ENCODE data around the gene PNMA6E. TPM values are rescaled to one million over a fixed set of nuclear protein-coding genes. Genes with fewer than 3 reads are reported as not detected.
"Not testable (repeated sequence)": the region's sequence is repeated elsewhere in the genome, so short reads cannot be mapped to it uniquely, and the experiment has no call there.

PNMA6E gene
- polyA plus RNA-seq, 1 donor from 2014 or later = not detected

DNA sequence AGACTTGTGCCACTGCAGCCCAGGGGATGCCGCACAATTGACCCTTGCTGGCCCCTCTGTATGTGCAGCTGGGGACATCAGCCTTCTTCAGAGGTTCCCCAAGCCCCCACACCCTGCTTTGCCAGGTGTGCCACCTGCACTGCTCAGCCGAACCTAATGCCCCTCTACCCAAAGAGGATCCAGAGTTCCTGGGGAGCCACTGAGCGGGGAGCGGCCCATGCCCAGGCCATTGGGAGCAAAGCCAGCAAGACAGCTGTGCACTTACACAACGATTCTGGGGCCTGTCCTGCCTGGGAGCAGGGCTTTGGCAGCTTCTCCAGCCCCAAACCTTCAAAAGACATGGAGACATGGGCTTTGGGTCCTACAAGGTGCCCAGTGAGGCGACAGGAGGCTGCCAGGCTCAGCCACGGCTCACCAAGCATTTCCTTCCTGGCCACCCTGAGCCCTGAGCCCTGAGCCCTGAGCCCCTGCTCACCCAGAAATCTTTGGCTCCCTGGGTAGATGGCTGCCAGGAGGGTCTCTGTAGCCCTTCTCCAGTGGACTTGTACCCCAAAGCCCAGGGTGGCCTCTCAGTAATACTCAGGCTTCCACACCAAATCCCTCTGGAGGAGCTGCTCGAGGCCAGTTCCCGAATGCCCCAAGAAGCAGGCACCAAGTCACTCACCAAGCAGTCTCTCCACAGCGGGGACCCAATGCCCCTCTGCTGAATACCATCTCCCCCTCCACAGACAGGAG lies 13.0 kb downstream of the PNMA6E start:
- no peak overlapping the region for H3K27ac Mint-ChIP-seq
- H3K4me1 Mint-ChIP-seq = no peaks in the 10 kb centered on the region
- no peaks in the 10 kb centered on the region for H3K36me3 Mint-ChIP-seq
- H3K4me3 Mint-ChIP-seq = no peak overlapping the region
- no peaks in the 10 kb centered on the region for H3K27me3 Mint-ChIP-seq
- no peaks in the 10 kb centered on the region for H3K9me3 Mint-ChIP-seq

DNA sequence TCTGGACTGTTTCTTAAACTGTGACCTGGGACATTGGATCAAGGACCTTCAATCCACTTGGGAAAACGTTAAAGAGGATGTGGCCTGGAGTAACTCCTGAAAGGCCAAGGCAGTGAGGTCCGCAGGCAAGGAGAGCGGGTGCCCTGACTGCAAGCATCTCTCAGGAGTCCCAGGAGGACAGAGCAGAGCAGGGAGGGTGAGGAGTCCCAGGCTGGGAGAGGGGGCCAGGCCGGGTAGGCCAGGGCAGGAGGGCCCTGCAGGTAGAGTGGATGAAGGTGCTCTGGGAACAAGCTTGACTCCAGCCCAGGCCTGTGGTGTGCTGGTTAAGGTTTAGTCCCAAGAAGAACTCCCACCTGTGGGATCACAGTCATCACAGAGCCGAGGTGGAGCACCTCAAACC lies 13.8 kb downstream of the PNMA6E start:
- Mint-ChIP-seq H3K27me3 (no peaks in the 10 kb centered on the region), H3K36me3 (no peaks in the 10 kb centered on the region), H3K27ac (no peak overlapping the region)

GRCh38 chrX:153386097-153386496 lies 15.1 kb downstream of the PNMA6E start:
- Mint-ChIP-seq H3K9me3 (no peaks in the 10 kb centered on the region), H3K36me3 (no peaks in the 10 kb centered on the region), H3K4me1 (no peaks in the 10 kb centered on the region)

More for the DNA sequence above, 13.8 kb downstream of the PNMA6E start:
- Mint-ChIP-seq H3K4me3 (no peak overlapping the region), H3K9me3 (no peaks in the 10 kb centered on the region), H3K4me1 (no peaks in the 10 kb centered on the region)

DNA sequence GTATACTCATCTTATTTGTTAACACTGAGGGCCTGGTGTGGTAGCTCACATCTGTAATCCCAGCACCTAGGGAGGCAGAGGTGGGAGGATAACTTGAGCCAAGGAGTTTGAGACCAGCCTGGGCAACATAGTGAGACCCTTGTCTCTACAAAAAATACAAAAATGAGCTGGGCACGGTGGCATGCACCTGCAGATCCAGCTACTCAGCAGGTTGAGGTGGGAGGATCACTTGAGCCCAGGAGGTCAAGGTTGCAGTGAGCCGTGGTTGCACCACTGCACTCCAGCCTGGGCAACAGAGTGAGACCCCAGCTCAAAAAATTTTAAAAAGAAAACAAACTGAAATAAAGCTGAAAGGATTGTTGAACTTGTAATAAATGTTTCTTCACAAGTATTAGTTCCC lies 16.2 kb downstream of the PNMA6E start:
- H3K27me3 Mint-ChIP-seq, H3K4me3 Mint-ChIP-seq, H3K9me3 Mint-ChIP-seq, H3K36me3 Mint-ChIP-seq, H3K27ac Mint-ChIP-seq, H3K4me1 Mint-ChIP-seq: not testable (repeated sequence)

More at GRCh38 chrX:153386097-153386496, 15.1 kb downstream of the PNMA6E start:
- Mint-ChIP-seq H3K4me3 (no peak overlapping the region), H3K27me3 (no peaks in the 10 kb centered on the region), H3K27ac (no peak overlapping the region)

- no peak overlapping the region for H3K4me3 Mint-ChIP-seq
- no peak overlapping the region for H3K27ac Mint-ChIP-seq
- H3K4me1 Mint-ChIP-seq = no peaks in the 10 kb centered on the region
- no peaks in the 10 kb centered on the region for H3K9me3 Mint-ChIP-seq
- H3K27me3 Mint-ChIP-seq = no peaks in the 10 kb centered on the region
- H3K36me3 Mint-ChIP-seq = no peaks in the 10 kb centered on the region
These were observed 16.8 kb downstream of the PNMA6E start for GRCh38 chrX:153384390-153384789.

- Mint-ChIP-seq H3K9me3 (peaks cover 0 to 2% (median 0%) of the 10 kb centered on the region in 3 donors), H3K4me3 (no peak overlapping the region), H3K27ac (no peak overlapping the region), H3K4me1 (no peaks in the 10 kb centered on the region), H3K36me3 (no peaks in the 10 kb centered on the region), H3K27me3 (no peaks in the 10 kb centered on the region)
These were observed 18.3 kb downstream of the PNMA6E start for GRCh38 chrX:153382563-153383482.

DNA sequence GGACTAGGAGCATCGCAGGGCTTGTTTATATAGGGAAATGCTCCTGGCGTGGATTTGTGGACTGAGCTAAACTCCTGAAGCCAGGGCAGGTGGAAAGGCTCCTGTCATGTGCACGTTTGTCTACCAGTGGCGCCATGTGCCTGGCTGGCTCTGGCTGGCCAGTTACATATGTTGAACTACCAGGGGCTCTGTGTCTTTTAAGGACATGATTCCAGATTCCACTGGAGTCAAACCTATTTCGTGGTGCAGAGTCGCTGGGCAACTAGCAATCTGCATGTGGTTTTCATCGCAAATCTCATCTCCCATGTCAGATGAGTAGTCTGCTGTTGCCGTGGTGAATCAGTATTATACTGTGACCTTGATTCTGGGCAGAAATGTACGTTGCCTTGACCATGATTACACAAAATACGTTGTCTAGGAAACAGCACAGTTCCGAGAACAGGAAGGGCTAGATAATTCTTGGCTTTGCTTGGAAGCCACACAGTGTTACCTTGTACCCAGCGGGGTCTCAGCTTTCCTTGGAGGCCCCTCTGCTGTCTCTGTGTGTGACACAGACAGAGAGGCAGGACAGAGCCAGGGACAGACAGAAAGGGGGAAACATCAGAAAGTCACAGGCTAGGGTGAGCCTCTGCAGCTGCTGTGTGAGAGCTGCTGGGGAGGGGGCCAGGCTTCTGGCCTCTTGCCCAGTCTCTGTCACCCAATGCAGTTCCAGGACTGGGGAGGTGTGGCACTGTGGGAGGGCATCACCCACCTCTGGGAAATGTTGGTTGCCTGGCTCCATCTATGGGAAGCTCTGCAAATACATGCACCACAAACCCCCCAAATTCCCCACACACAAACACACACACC lies 19.2 kb downstream of the PNMA6E start:
- no peaks in the 10 kb centered on the region for H3K27me3 Mint-ChIP-seq
- no peaks in the 10 kb centered on the region for H3K4me1 Mint-ChIP-seq
- no peaks in the 10 kb centered on the region for H3K36me3 Mint-ChIP-seq
- H3K9me3 Mint-ChIP-seq = peaks cover 0 to 4% (median 2%) of the 10 kb centered on the region in 3 donors
- H3K4me3 Mint-ChIP-seq = no peak overlapping the region
- H3K27ac Mint-ChIP-seq = no peak overlapping the region

DNA sequence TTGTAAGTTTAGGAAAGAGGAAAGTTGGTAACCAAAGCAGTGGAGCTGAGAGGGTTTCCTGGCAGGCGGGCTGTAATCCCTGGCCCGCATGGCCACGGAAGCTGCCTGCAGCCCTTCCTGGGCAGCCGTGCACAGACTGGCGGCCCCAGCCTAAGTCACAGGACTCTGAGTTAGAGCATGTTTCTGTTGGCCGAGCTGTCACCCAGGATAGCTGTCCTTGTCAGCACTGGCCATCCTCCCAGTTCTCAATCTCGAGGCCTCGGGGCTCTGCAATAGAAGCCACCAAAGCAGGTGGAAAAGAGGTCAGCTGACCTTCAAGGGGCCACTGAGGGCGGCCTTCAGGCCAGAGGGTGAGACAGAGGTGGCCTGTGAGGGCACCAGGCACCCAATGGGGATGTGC lies 20.5 kb downstream of the PNMA6E start:
- Mint-ChIP-seq H3K36me3 (no peaks in the 10 kb centered on the region), H3K9me3 (peaks cover 0 to 4% (median 2%) of the 10 kb centered on the region in 3 donors), H3K4me1 (no peaks in the 10 kb centered on the region), H3K27me3 (no peaks in the 10 kb centered on the region), H3K27ac (no peak overlapping the region), H3K4me3 (no peak overlapping the region)

DNA sequence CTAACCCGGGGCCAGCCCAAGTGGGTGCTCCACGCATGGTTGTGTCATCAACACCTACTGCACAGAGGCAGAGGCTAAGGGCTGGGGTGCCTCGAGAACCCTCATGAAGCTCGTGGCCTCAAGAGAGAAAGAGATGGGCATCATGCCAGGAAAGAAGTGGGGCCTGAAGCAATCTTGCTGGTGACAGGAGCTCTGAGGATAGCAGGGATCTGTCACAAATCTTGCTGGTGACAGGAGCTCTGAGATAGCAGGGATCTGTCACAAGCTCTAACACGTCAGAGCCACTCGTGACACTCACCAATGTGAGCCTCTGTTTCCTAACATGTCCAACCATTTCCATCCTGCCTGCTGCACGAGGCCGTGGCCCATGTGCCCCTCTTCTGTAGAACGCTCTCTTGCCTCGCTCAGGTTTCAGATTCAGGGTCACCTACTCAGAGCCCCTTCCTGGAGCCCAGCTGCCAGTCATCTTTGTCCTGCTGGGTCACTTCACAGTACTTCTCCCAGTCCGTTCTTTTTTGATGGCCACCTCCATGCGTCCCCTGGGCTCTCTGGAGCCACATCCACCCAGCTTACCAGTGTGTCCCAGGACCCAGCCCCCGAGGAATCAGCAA lies 21.1 kb downstream of the PNMA6E start:
- H3K4me3 Mint-ChIP-seq = no peak overlapping the region
- peak overlapping the region in 1 of 3 donors; percentile 69 for H3K27ac Mint-ChIP-seq
- H3K36me3 Mint-ChIP-seq = no peaks in the 10 kb centered on the region
- no peaks in the 10 kb centered on the region for H3K4me1 Mint-ChIP-seq
- peaks cover 0 to 4% (median 2%) of the 10 kb centered on the region in 3 donors for H3K9me3 Mint-ChIP-seq
- no peaks in the 10 kb centered on the region for H3K27me3 Mint-ChIP-seq

DNA sequence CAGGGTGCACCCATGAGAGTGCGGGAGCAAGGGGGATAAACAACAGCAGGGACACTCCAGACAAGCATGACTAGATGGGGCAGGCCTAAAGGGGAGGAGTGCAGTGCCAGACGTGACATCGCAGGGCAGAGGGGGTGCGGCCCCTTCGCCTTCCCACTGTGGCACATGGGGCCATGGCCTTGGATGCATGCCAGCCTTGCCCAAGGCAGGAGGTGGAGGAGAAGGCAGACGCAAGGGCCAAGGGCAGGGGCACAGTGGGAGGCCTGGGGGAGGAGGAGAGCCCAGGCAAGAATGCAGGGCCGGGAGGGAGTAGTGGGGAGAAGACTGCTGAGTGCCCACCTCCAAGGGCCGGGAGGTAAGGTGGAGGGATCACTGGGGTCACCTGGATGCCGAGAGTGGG lies 21.6 kb downstream of the PNMA6E start:
- no peaks in the 10 kb centered on the region for H3K27me3 Mint-ChIP-seq
- peaks cover 1% of the 10 kb centered on the region for H3K36me3 Mint-ChIP-seq
- no peak overlapping the region for H3K27ac Mint-ChIP-seq
- no peaks in the 10 kb centered on the region for H3K4me1 Mint-ChIP-seq
- no peak overlapping the region for H3K4me3 Mint-ChIP-seq
- peaks cover 0 to 4% (median 2%) of the 10 kb centered on the region in 3 donors for H3K9me3 Mint-ChIP-seq

- Mint-ChIP-seq H3K9me3 (peaks cover 0 to 4% (median 2%) of the 10 kb centered on the region in 3 donors), H3K27me3 (no peaks in the 10 kb centered on the region), H3K36me3 (peaks cover 1% of the 10 kb centered on the region), H3K27ac (no peak overlapping the region), H3K4me3 (no peak overlapping the region), H3K4me1 (no peaks in the 10 kb centered on the region)
These were observed 22.5 kb downstream of the PNMA6E start for GRCh38 chrX:153378607-153379006.

DNA sequence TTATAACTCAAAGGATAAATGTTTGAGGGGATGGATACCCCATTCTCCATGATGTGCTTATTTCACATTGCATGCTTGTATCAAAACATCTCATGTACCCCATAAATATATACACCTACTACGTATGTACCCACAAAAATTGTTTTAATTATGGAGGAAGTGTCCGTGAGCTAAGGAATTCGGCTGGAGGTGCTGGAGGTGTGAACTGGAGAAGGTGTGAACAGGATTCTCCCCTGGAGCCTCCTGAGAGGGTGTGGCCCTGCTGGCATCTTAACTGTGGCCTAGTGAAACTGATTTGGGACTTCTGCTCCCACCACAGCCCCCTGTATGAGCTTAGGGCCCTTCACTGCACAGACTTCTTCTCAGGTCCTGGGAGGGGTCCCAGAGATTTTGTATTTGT lies 23.4 kb downstream of the PNMA6E start:
- H3K27me3 Mint-ChIP-seq = peaks cover under 1% of the 10 kb centered on the region
- no peak overlapping the region for H3K4me3 Mint-ChIP-seq
- H3K36me3 Mint-ChIP-seq = peaks cover 1% of the 10 kb centered on the region
- H3K9me3 Mint-ChIP-seq = peaks cover 0 to 4% (median 2%) of the 10 kb centered on the region in 3 donors
- no peaks in the 10 kb centered on the region for H3K4me1 Mint-ChIP-seq
- no peak overlapping the region for H3K27ac Mint-ChIP-seq

DNA sequence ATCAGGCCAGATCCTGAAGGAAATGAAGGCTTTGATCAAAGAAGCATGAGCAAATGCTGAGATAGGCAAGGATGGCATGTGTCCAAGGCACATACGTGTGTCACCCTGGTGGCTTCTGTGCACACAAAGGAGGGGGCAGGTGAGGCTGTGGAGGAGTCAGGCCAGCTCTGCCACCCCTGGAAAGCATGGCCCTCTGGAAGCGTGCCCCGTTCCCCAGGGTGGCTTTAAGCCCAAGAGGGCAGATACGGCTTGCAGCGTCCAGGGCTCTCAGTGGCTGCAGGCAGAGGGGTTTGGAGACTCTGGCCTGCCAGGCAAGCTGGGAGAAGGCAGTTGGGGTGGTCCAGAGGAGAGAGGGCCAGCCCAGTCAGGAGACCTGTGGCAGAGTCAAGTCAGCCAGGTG lies 25.6 kb downstream of the PNMA6E start:
- H3K27me3 Mint-ChIP-seq = peaks cover 3% of the 10 kb centered on the region
- H3K36me3 Mint-ChIP-seq = peaks cover 1% of the 10 kb centered on the region
- H3K9me3 Mint-ChIP-seq = peaks cover 0 to 4% (median 2%) of the 10 kb centered on the region in 3 donors
- no peaks in the 10 kb centered on the region for H3K4me1 Mint-ChIP-seq
- H3K27ac Mint-ChIP-seq = no peak overlapping the region
- no peak overlapping the region for H3K4me3 Mint-ChIP-seq

- H3K4me1 Mint-ChIP-seq = no peaks in the 10 kb centered on the region
- peaks cover 0 to 4% (median 2%) of the 10 kb centered on the region in 3 donors for H3K9me3 Mint-ChIP-seq
- no peak overlapping the region for H3K4me3 Mint-ChIP-seq
- H3K27me3 Mint-ChIP-seq = peaks cover 3% of the 10 kb centered on the region
- peaks cover 1% of the 10 kb centered on the region for H3K36me3 Mint-ChIP-seq
- no peak overlapping the region for H3K27ac Mint-ChIP-seq
These were observed 26.7 kb downstream of the PNMA6E start for GRCh38 chrX:153374426-153374825.

Measured in IgD-negative memory B cell (primary cell).